ENCODE data around the gene APC2. TPM values are rescaled to one million over a fixed set of nuclear protein-coding genes. Genes with fewer than 3 reads are reported as not detected.
A peak's percentile ranks its signal among the peaks of the same experiment; 100 is the strongest.

The APC2 gene
- 0.39 TPM for polyA plus RNA-seq (2012; ENCODE audit: insufficient read depth, insufficient read length)

- DNase-seq (ENCODE audit: low read depth, low spot score): no peak
- no peak within 1 kb of the TSS for H3K4me3 ChIP-seq (ENCODE audit: low read length)
Measured at GRCh38 chr19:1449467-1450442, at the start of gene APC2. Gene APC2, plus strand, starts transcription at chr19:1450121. Its CDS starts 2,881 bp downstream, at chr19:1453002.

- DNase-seq (ENCODE audit: low read depth, low spot score): no peak
- H3K4me3 ChIP-seq (ENCODE audit: low read length): peak overlapping the region; percentile 68
Measured at GRCh38 chr19:1400281-1401137, 49.4 kb upstream of the APC2 start.

- peak within 1 kb of the TSS; percentile 68 for H3K4me3 ChIP-seq (ENCODE audit: low read length)
- DNase-seq (ENCODE audit: low read depth, low spot score): no peak
Measured at GRCh38 chr19:1401138-1401888, 48.6 kb upstream of the APC2 start, which contains the start of gene GAMT. Gene GAMT, minus strand, starts transcription at chr19:1401542. Its CDS starts 66 bp downstream, at chr19:1401476.

GRCh38 chr19:1401889-1402217 is 48.1 kb upstream of the APC2 start:
- no peak for DNase-seq (ENCODE audit: low read depth, low spot score)
- H3K4me3 ChIP-seq (ENCODE audit: low read length): peak overlapping the region; percentile 68

GRCh38 chr19:1402411-1403070 is 47.4 kb upstream of the APC2 start:
- H3K4me3 ChIP-seq (ENCODE audit: low read length): no peak overlapping the region
- DNase-seq (ENCODE audit: low read depth, low spot score): no peak

GRCh38 chr19:1406774-1407527 is 43.0 kb upstream of the APC2 start:
- peak overlapping the region; percentile 61 for H3K4me3 ChIP-seq (ENCODE audit: low read length)
- DNase-seq (ENCODE audit: low read depth, low spot score): peak; percentile 94

- no peak for DNase-seq (ENCODE audit: low read depth, low spot score)
Measured at GRCh38 chr19:1407528-1408299, 42.2 kb upstream of the APC2 start, which contains the start of gene DAZAP1. Gene DAZAP1, plus strand, starts transcription at chr19:1407586. Its CDS starts 188 bp downstream, at chr19:1407774.

GRCh38 chr19:1408300-1409203 is 41.4 kb upstream of the APC2 start:
- DNase-seq (ENCODE audit: low read depth, low spot score): no peak
- peak overlapping the region; percentile 82 for H3K4me3 ChIP-seq (ENCODE audit: low read length)

More at GRCh38 chr19:1407528-1408299, 42.2 kb upstream of the APC2 start, which contains the start of gene DAZAP1:
- peak within 1 kb of the TSS; percentile 82 for H3K4me3 ChIP-seq (ENCODE audit: low read length)

GRCh38 chr19:1409204-1410005 is 40.5 kb upstream of the APC2 start:
- peak overlapping the region; percentile 82 for H3K4me3 ChIP-seq (ENCODE audit: low read length)
- no peak for DNase-seq (ENCODE audit: low read depth, low spot score)

- no peak overlapping the region for H3K4me3 ChIP-seq (ENCODE audit: low read length)
- no peak for DNase-seq (ENCODE audit: low read depth, low spot score)
Measured at GRCh38 chr19:1410136-1410786, 39.7 kb upstream of the APC2 start.

GRCh38 chr19:1410789-1411188 is 39.1 kb upstream of the APC2 start:
- DNase-seq (ENCODE audit: low read depth, low spot score): no peak
- no peak overlapping the region for H3K4me3 ChIP-seq (ENCODE audit: low read length)

- no peak overlapping the region for H3K4me3 ChIP-seq (ENCODE audit: low read length)
- no peak for DNase-seq (ENCODE audit: low read depth, low spot score)
Measured at GRCh38 chr19:1411255-1412191, 38.4 kb upstream of the APC2 start.

GRCh38 chr19:1412323-1412923 is 37.5 kb upstream of the APC2 start:
- DNase-seq (ENCODE audit: low read depth, low spot score): no peak
- no peak overlapping the region for H3K4me3 ChIP-seq (ENCODE audit: low read length)

Data from Jurkat, Clone E6-1 (cell line).